ENCODE results near the gene RUSC1. TPM values are rescaled to one million over a fixed set of nuclear protein-coding genes. Genes with fewer than 3 reads are reported as not detected.

Gene RUSC1
- total RNA-seq, 1 donor from 2014 or later: 53.2 TPM

- no peak for TF ChIP-seq CTCF (conservative IDR thresholded peaks at IDR 0.05; ENCODE audit: low read depth, low read length)
- no peak overlapping the region for H3K4me3 ChIP-seq (ENCODE audit: low read depth, low read length)
- no peak for DNase-seq (ENCODE audit: low read depth)
These were observed 24.8 kb upstream of the RUSC1 start for GRCh38 chr1:155295942-155296267.

GRCh38 chr1:155296661-155297060 lies 24.0 kb upstream of the RUSC1 start:
- H3K4me3 ChIP-seq (ENCODE audit: low read depth, low read length): no peak overlapping the region
- no peak for DNase-seq (ENCODE audit: low read depth)
- TF ChIP-seq CTCF (conservative IDR thresholded peaks at IDR 0.05; ENCODE audit: low read depth, low read length): no peak

- no peak overlapping the region for H3K4me3 ChIP-seq (ENCODE audit: low read depth, low read length)
- TF ChIP-seq CTCF (conservative IDR thresholded peaks at IDR 0.05; ENCODE audit: low read depth, low read length): no peak
- no peak for DNase-seq (ENCODE audit: low read depth)
These were observed 23.3 kb upstream of the RUSC1 start for GRCh38 chr1:155297384-155297783.

DNA sequence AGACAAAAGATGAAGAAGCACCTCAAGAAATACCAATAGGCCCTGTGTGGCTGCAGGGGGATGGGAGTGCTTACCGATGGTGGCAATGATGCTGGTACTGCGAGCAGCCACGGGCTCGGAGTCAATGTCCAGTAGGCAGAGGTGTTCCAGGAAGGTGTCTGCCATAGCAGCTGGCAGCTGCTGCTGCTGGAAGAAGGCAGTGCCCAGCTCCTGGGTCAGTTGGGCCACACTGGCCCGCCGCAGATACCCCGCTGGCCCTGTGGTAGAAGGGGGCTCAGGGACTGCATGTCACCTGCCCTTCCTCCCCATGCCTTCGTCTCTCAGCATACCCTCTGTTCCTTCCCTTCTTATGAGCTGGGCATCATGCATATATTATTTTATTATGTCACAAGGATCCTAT lies 20.7 kb upstream of the RUSC1 start:
- TF ChIP-seq CTCF (conservative IDR thresholded peaks at IDR 0.05; ENCODE audit: low read depth, low read length): no peak
- H3K4me3 ChIP-seq (ENCODE audit: low read depth, low read length): no peak overlapping the region
- no peak for DNase-seq (ENCODE audit: low read depth)

GRCh38 chr1:155300553-155301329 lies 20.0 kb upstream of the RUSC1 start:
- no peak for TF ChIP-seq CTCF (conservative IDR thresholded peaks at IDR 0.05; ENCODE audit: low read depth, low read length)
- H3K4me3 ChIP-seq (ENCODE audit: low read depth, low read length): no peak overlapping the region
- DNase-seq (ENCODE audit: low read depth): no peak

GRCh38 chr1:155301342-155301841 lies 19.3 kb upstream of the RUSC1 start, which contains the start of gene PKLR:
PKLR (minus strand) TSS chr1:155301438; CDS start chr1:155301395, 43 bp downstream.
- no peak for DNase-seq (ENCODE audit: low read depth)
- no peak within 1 kb of the TSS for H3K4me3 ChIP-seq (ENCODE audit: low read depth, low read length)
- no peak for TF ChIP-seq CTCF (conservative IDR thresholded peaks at IDR 0.05; ENCODE audit: low read depth, low read length)

DNA sequence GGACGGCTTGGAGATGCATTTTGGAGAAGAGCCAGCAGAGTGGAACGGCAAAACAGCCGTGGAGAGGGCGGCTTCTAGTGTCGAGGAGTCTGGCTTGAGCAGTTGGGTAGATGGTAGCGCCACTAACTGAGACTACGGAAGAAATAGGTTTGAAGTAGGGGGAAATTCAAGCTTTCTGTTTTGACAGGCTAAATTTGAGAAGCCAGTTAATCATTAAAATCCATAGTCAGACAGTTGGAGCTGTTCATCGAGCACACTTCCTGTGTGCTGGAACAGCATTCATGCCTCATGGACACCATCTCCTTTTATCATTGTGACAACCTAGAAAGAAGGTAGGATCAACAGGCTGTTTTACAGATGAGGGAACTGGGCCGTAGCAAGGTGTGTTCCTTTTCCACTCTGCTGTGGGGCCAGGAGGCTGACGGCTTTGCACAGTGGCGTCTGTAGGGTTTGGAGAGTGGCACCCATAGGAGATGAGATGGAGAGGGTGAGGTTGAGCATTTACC lies 16.1 kb upstream of the RUSC1 start:
- peak overlapping the region; percentile 30 for H3K4me3 ChIP-seq (ENCODE audit: low read depth, low read length)
- no peak for DNase-seq (ENCODE audit: low read depth)
- TF ChIP-seq CTCF (conservative IDR thresholded peaks at IDR 0.05; ENCODE audit: low read depth, low read length): no peak

Data from epithelial cell of proximal tubule (primary cell).